ENCODE measurements around the gene DUSP22.
A peak's percentile ranks its signal among the peaks of the same experiment; 100 is the strongest.
"Not testable (repeated sequence)": the region's sequence is repeated elsewhere in the genome, so short reads cannot be mapped to it uniquely, and the experiment has no call there.

DUSP22 gene

DNA sequence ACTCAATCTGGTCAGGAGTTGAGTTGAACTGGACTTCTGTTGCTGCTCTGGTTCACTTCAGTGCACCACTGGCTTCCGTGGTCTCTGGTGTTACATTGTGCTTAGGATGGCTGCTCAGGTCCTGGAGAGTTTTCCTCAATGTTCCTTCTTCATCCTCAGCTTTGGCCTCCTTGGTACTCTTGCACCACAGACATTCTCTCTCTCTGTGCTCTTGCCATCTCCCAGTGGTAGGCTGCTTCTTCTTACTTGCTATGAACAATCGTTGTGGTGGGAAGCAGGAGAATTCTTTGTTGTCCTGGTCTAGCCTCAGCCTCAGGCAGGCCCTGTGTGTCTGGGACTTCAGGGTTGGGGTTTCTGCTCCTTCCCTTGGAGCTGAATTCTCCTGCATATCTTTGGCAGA, 14.5 kb upstream of the DUSP22 start:
- in situ Hi-C loops (cut with HindIII; ENCODE audit: low pct_ligation_motif_present, low pct_unique_long_range_greater_than_20kb, low sequenced_read_pairs): no loop called here

DNA sequence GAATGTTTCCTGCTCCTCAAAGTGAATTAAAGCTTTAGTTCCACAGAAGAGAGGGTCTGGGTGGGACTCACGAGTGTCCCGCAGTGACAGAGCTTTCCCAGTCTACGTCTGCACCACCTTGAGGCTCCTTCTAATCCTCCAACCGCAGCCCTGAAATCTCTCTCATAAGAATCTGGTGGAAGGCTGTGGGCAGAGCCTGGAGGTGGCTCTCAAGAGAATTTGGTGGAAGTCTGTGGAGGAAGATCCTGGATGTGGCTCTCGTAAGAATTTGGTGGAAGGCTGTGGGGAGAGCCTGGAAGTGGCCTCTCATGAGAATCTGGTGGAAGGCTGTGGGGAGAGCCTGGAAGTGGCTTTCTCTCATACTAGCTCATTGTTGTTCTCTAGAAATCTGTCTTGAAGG, 13.8 kb upstream of the DUSP22 start:
- DNase-seq: no peak
- in situ Hi-C loops (cut with HindIII; ENCODE audit: low pct_ligation_motif_present, low pct_unique_long_range_greater_than_20kb, low sequenced_read_pairs): no loop called here

More for the DNA sequence above, 14.5 kb upstream of the DUSP22 start:
- no peak for DNase-seq

DNA sequence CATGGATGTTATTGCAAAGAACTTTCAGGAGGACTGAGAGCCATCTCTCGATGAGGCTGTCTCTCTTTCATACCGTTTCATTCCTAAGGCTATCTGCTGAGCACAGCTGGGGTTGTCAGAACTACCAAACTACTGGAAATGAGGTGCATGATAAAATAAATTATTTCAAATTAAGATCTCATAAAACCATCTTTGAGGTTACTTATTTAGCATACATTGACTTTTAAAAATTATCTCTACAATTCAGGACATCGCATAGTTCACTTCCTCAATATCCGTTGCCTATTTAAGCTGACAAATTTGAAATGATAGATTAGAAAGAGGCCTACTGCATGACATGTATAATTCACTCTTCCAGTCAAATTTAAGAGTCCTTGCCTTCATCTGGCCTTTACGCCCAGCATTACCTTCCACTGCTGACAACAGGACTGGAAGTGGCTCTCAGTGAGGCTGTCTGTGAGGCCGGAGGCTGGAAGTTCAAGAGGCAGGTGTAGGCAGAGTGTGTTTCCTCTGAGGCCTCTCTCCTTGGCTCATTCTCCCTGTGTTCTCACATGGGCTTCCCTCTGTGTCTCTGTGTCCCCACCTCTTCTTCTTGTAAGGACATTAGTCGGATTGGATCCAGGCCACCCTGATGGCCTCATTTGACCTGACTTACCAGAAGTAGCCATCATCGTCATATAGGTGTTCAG, 12.8 kb upstream of the DUSP22 start:
- DNase-seq: no peak
- in situ Hi-C loops (cut with HindIII; ENCODE audit: low pct_ligation_motif_present, low pct_unique_long_range_greater_than_20kb, low sequenced_read_pairs): no loop called here

DNA sequence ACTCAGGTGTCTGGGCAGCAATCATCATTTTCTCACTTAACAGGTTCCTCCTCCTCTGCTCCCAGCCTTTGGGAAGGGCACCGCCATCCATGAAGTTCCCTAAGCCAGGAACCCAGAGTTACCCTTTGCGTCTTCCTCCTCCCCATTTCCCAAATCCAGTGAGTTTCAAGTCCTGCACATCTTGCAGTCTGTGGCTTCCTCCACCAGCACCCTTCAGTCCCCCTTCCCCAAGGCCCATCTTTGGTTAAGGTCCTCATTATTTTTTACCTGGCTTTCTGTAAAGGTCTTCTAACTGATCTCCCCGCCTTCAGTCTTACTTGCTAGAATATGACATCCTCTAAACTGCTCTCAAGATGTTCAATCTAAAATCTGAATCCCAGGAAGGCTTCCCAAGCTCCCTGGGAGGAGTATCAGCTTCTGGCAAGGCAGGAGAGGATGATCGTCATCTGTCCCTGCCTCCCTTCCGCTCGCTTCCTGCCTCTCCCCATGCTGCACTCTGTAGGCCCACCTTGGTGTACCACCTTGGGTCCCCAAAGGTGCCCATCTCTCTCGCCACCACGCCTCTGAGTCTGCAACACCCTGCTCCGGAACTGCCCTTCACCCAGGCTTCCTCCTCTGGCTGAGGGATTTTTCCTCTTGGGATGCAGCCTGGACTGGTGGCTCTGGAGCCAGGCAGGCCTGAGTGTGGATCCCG, 11.4 kb upstream of the DUSP22 start:
- in situ Hi-C loops (cut with HindIII; ENCODE audit: low pct_ligation_motif_present, low pct_unique_long_range_greater_than_20kb, low sequenced_read_pairs): no loop called here
- no peak for DNase-seq

DNA sequence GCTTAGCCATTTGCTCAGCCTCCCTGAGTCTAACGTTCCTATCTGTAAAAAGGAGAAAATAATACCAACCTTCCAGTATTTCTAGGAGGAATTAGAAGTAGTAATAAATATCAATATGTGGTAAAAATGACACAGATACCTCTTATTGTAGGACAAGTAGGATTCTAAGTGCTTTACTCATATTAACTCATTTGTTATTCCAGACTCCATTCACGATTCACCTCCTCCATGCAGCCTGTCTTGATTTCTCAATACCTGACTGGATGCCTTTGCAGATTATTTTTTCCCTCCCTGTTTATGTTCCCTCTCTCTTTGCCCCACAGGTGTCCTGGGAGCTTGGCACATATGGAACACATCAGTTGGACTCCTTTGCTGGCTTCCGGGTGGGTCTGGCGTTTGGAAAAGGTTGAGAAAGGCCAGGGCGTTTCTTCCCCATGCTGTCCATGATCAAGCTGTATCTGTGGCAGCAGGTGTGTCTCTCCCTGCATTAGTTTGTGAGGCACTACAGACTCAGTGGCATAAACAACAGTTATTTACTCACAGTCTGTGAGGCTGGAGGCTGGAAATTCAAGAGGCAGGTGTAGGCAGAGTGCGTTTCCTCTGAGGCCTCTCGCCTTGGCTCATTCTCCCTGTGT, 10.7 kb upstream of the DUSP22 start:
- in situ Hi-C loops (cut with HindIII; ENCODE audit: low pct_ligation_motif_present, low pct_unique_long_range_greater_than_20kb, low sequenced_read_pairs): no loop called here
- no peak for DNase-seq

DNA sequence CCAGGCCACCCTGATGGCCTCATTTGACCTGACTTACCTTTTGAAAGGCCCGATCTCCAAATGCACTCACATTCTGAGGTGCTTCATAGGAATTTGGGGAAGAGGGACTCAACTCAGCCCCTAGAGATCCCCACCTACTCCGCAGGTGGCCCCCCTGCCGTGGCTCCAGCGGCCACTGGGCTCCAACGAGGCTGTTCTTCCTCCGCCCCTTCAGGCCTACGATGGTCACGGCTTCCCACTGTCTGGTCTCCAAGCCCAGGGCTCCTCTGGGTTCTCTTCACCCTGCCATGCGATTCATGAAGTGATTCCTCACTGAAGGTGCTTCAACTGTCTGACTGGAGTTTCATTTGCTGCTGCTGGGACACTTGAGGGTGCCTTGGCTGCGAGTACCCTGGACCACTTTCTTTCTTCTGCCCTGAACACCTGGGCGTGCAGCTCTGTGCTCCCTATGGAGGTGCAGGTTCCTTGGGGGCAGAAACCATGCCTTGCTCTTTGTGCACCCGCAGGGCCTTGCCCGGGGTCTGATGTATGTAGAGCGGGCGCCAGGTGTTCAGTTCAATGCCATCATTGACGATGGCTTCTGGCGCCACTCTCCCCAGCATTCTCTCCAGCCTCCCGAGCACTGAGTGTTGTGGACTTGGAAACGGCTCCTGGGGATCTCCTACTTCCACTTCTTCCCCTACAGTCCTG, 10.0 kb upstream of the DUSP22 start:
- in situ Hi-C loops (cut with HindIII; ENCODE audit: low pct_ligation_motif_present, low pct_unique_long_range_greater_than_20kb, low sequenced_read_pairs): no loop called here
- DNase-seq: no peak

DNA sequence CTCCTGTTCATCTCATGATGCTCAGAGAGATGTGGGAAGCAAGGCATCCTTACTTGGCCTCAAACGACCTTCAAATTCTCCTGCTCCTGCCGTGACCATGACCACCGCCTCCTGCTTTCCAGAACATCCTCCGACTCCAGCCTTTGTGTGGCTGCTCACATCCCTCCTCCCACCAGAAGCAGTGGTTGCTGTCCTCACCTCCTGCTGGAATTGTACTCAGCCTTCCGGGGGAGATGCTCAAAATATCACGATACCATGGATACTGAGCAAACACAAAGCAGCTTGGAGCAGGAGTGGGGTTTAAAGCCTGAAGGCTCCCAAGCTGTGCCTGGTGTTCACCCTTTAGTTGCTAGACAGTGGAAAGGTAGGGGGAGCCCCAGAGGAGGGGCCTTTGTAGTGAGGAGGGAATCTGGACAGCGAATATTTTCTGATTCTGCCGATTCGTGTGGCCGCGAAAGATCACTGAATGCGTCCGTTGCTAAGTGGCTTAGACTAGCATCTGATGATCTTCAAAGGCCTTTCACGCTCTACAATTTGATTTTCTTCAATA, 9.3 kb upstream of the DUSP22 start:
- no peak for DNase-seq
- in situ Hi-C loops (cut with HindIII; ENCODE audit: low pct_ligation_motif_present, low pct_unique_long_range_greater_than_20kb, low sequenced_read_pairs): no loop called here

DNA sequence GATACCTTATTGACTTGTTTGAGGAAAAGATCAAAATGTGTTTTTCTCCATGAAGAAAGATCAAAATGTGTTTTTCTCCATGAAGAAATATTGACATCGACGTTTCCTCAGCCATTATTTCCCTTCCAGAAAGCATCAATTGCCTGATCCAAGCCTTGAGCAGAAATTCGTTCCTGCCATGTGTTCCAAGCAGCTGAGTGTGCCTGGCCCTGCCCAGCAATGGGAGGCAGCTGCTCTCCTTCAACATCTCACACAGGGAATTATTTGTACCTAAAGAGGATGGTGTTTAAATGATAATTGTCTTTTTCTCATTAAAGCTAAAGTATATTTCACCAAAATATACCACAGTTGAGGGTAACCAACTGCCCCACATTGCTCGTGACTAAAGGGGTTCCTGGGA, 7.8 kb upstream of the DUSP22 start:
- in situ Hi-C loops (cut with HindIII; ENCODE audit: low pct_ligation_motif_present, low pct_unique_long_range_greater_than_20kb, low sequenced_read_pairs): no loop called here
- DNase-seq: no peak

DNA sequence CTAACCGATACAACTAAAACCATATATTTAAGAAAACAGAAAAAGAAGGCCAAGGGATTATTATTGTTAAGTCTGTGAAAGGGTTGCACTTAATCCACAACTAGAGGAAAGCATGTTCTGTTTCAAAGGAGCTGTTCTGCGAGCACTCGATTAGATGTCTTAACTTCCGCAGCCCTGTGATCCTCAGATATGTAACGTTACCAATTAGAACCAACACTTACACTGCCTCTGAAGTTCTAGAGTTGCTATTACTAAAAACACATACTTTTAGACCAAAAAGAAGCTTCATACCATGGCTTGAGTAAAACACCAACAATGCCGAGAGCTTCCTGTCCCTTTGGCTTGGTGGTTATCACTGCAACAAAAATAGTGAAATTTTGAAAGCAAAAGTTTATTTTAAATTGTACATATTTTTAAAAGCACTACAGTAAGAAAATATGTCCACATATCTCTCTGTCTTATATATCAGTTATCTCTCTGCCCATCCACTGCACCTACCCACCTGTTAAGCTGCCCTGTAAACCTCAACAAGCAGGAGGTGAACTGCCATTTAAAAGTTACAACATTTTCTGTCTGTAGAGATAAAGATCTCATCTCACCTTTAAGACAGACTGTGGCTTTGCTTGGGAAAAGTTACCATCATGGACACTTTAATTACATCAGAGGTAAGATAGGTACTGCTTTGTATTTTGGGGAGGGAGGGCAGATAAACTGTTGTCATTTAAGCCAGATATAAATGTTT, 7.1 kb upstream of the DUSP22 start:
- in situ Hi-C loops (cut with HindIII; ENCODE audit: low pct_ligation_motif_present, low pct_unique_long_range_greater_than_20kb, low sequenced_read_pairs): no loop called here

DNA sequence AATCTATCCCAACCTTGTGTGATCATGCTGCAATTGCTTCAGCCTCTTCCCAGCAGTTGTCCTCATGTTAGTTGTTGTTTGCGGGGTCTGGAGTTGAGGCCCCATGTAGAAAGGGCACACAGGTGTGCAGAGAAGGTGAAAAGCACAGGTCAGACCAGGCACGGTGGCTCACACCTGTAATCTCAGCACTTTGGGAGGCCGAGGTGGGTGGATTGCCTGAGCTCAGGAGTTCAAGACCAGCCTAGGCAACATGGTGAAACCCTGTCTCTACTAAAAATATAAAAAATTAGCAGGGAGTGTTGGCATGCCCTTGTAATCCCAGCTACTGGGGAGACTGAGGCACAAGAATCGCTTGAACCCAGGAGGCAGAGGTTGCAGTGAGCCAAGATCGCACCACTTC, 6.4 kb upstream of the DUSP22 start:
- DNase-seq; in situ Hi-C loops (cut with HindIII; ENCODE audit: low pct_ligation_motif_present, low pct_unique_long_range_greater_than_20kb, low sequenced_read_pairs): not testable (repeated sequence)

More for the DNA sequence above, 7.1 kb upstream of the DUSP22 start:
- DNase-seq: no peak

DNA sequence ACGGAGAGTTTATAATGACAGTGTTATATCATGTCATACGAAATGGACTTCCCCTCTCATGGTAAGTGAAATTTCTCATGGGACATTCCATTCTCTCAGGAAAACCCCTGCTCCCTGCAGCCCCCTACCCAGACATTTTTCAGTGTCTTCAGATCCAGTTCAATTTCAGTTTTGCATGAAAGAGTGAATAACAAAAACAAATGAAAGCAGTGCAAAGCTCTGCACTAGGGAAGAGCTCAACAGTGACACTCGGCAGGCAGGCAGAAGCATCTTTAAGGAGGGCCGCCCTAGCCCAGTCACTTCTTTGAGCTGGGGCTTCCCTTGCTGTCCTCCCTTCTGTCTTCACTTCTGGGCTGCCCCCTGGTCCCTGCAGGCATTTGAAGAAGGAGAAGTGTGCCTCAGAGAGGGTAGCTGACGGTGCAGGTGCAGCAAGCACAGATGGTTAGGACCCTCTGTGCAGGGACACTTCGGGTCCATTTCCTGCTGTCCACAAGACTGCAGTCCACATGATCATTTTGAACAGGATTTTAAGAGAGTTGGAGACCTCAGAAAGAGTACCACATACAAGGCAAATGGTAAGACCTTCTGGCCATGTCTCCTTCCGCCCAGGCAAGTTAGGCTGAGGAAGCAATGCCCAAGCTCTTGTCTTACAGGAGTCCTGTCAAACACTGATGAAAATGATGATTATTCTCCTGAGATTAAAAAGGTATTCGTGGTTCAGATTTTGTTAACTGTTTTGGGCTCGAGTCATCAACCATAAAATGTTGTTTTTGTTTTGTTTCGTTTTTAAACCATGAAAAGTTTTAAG, 5.4 kb upstream of the DUSP22 start:
- in situ Hi-C loops (cut with HindIII; ENCODE audit: low pct_ligation_motif_present, low pct_unique_long_range_greater_than_20kb, low sequenced_read_pairs): no loop called here
- no peak for DNase-seq

DNA sequence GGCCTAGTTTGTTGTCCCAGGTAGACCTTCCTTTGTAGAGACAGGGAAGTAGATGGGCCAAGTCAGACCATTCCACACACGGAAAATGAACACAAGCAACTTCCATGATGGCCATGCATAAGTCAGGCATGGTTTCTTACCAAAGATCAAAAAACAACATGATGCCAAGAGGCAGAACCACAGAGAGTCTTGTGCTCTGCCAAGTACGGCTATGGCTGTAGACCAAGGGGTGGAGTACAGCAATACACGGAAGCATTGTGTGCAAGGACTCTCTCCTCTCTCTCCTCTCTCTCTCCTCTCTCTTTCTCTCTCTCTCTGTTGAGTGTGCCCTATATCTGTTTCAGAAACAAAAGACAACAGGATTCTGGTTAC, 4.8 kb upstream of the DUSP22 start:
- in situ Hi-C loops (cut with HindIII; ENCODE audit: low pct_ligation_motif_present, low pct_unique_long_range_greater_than_20kb, low sequenced_read_pairs): no loop called here
- no peak for DNase-seq

DNA sequence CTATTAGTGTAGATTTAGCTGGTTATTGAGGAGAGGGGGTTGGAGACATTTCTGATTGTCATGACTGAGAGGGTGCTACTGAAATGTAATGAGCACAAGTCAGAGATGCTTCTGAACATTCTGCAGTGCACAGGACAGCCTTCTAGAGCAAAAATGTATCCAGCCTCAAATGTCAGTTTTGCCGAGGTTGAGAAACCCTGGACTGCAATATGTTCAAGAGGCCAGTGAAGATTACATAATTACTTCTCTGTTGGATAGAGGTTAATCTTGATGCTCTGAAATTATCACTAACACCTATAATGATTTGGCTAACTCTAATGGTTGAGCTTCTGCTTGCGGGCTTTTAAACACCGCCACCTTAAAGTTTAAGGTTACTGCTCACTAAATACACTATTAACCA, 3.4 kb upstream of the DUSP22 start:
- no peak for DNase-seq
- in situ Hi-C loops (cut with HindIII; ENCODE audit: low pct_ligation_motif_present, low pct_unique_long_range_greater_than_20kb, low sequenced_read_pairs): no loop called here

DNA sequence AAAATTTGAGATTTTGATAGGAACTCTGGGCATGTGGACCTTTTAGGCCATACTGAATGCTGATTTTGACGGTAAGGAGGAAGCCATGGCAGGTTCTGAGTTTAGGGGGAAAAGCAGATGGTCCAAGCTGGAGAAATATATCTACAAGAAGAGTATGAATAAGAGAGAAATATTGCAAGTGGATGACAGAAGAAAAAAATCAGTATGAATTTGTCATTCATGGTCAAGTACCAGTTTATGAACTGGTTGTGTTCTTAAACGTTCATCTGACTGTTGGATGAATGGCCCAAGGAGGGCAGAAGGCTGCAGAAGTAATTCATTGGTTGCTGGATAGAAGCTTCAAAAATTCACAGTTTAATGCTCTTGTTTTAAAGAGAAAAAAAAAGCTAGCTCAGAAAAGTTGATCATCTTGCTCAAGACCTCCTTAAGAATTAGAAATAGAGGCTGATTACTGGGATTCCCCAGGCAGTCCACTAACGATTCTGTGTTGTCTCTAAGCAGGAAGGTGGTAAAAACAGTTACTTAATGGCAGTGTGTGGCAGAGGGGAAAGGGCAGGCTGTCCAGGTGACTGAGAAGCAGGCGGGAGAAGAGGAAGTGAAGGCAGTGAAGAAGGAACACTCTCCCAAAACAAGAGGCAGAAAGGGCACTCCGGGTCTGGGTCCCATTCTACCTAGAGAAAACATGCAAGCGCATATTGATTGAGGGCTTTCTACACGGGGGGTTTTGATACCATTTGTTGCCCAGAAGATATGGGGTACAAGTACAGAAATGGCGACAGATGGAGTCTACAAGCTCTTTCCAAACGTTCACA, 2.0 kb upstream of the DUSP22 start:
- no peak for DNase-seq
- in situ Hi-C loops (cut with HindIII; ENCODE audit: low pct_ligation_motif_present, low pct_unique_long_range_greater_than_20kb, low sequenced_read_pairs): no loop called here

DNA sequence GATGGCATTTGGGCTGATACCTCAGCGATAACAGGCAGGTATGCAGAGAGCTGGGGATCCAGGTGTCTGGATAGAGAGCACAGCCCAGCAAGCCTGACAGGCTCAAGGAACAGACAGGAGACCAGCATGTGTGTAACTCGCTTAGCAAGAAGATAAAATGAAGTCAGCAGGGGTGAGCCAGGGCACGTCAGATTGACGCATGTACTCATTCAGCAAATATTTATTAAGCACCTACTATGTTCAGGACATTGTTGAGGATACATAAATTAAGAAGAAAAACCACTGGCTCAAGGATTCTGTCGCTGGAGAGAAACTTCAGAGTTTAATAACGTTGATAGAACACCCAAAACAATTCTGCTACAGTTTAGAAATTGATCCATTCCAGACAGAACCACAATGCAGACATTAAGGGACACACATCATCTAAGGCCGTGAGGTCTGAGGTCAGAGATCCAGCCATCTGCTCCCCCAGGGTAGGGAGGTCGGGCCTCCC, 1.0 kb upstream of the DUSP22 start:
- in situ Hi-C loops (cut with HindIII; ENCODE audit: low pct_ligation_motif_present, low pct_unique_long_range_greater_than_20kb, low sequenced_read_pairs): no loop called here

DNA sequence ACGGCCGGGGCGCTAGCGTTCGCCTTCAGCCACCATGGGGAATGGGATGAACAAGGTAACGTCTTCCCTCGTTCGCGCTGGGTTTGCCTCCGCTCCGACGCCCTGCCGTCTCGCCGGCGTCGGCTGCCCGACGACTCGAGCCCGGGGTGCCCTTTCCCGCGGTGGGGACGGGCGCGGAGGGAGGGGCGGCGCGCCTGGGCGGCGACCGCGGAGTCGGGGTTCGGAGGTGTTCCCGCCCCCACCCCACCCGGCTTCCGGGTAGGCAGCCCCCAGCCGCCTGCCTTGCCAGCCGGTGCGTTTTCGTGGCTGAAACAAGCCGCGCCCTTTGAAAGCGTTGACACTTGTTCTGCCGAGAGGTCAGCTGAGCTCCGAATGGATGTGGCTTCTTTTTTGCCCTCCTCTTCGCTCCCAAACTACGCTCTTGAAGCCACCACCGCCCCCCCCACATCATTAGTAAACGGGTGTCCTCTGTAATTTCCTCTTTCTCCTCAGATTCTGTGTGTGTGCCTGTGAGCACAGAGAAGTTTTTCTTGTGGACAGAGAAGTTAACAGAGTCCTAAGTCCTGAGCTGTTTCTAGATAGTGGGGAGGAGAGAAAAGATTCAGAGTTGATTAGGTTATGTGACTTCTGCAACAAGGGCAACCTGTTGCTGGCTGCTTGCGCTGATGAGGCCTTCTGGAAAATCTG, 362 bp downstream of the DUSP22 start:
- in situ Hi-C loops (cut with HindIII; ENCODE audit: low pct_ligation_motif_present, low pct_unique_long_range_greater_than_20kb, low sequenced_read_pairs): no loop called here

More for the DNA sequence above, 1.0 kb upstream of the DUSP22 start:
- no peak for DNase-seq

More for the DNA sequence above, 362 bp downstream of the DUSP22 start:
- peak; percentile 48 for DNase-seq
